Fibroblast of skin of abdomen (primary cell): Measurements from ENCODE around the gene CTSC.
A peak's percentile ranks its signal among the peaks of the same experiment; 100 is the strongest.
"Not testable (repeated sequence)": the region's sequence is repeated elsewhere in the genome, so short reads cannot be mapped to it uniquely, and the experiment has no call there.

Source experiments
- DNase-seq: peaks from one replicate; pipeline ENCODE4 v3.0.0-alpha.2; 2013

CTSC gene

GRCh38 chr11:88352139-88352538, 14.6 kb upstream of the CTSC start:
- DNase-seq, result peak; percentile 79

GRCh38 chr11:88348870-88349269, 11.3 kb upstream of the CTSC start:
- no peak for DNase-seq

GRCh38 chr11:88345949-88346348, 8.4 kb upstream of the CTSC start:
- no peak for DNase-seq

- peak; percentile 56 for DNase-seq
These were observed 7.9 kb upstream of the CTSC start for GRCh38 chr11:88345408-88345807.

GRCh38 chr11:88344869-88345268, 7.3 kb upstream of the CTSC start:
- no peak for DNase-seq

- DNase-seq, result no peak
These were observed 4.2 kb upstream of the CTSC start for GRCh38 chr11:88341522-88342251.

GRCh38 chr11:88340366-88340935, 2.9 kb upstream of the CTSC start:
- peak; percentile 62 for DNase-seq

GRCh38 chr11:88337987-88338668, 592 bp upstream of the CTSC start:
- peak; percentile 65 for DNase-seq

- no peak for DNase-seq
These were observed 2.3 kb downstream of the CTSC start for GRCh38 chr11:88335284-88335683.

GRCh38 chr11:88333862-88334261, 3.7 kb downstream of the CTSC start:
- DNase-seq, result no peak

- no peak for DNase-seq
These were observed 4.7 kb downstream of the CTSC start for GRCh38 chr11:88332851-88333250.

GRCh38 chr11:88330826-88331428, 6.6 kb downstream of the CTSC start:
- no peak for DNase-seq

- DNase-seq, result no peak
These were observed 7.8 kb downstream of the CTSC start for GRCh38 chr11:88329563-88330250.

- no peak for DNase-seq
These were observed 9.9 kb downstream of the CTSC start for GRCh38 chr11:88327462-88328143.

- DNase-seq, result no peak
These were observed 10.5 kb downstream of the CTSC start for GRCh38 chr11:88327061-88327460.

GRCh38 chr11:88326099-88326498, 11.4 kb downstream of the CTSC start:
- no peak for DNase-seq

- no peak for DNase-seq
These were observed 12.8 kb downstream of the CTSC start for GRCh38 chr11:88324562-88325345.

- not testable (repeated sequence) for DNase-seq
These were observed 14.7 kb downstream of the CTSC start for GRCh38 chr11:88322881-88323280.

GRCh38 chr11:88321412-88321811, 16.1 kb downstream of the CTSC start:
- DNase-seq, result not testable (repeated sequence)

GRCh38 chr11:88320149-88320559, 17.4 kb downstream of the CTSC start:
- DNase-seq, result peak; percentile 89

GRCh38 chr11:88318017-88318416, 19.5 kb downstream of the CTSC start:
- DNase-seq, result no peak
